ENCODE measurements around the gene EEF1E1. TPM values are rescaled to one million over a fixed set of nuclear protein-coding genes. Genes with fewer than 3 reads are reported as not detected.

Gene EEF1E1
- total RNA-seq, 1 experiment from 2014 or later: 147 TPM

GRCh38 chr6:8066108-8066507, 36.2 kb downstream of the EEF1E1 start:
- TF ChIP-seq EZH2 (IDR thresholded peaks at IDR 0.05; ENCODE audit: borderline replicate concordance, low read depth, low read length, poor library complexity, severe bottlenecking): no peak
- TF ChIP-seq CTCF (conservative IDR thresholded peaks at IDR 0.05; ENCODE audit: low read depth, low read length): no peak
- Histone ChIP-seq H3K27me3 (replicated peaks; ENCODE audit: insufficient read depth, low read depth, low read length, poor library complexity) (no peaks in the 10 kb centered on the region), H3K27ac (ENCODE audit: low read depth, low read length, poor library complexity, severe bottlenecking) (no peak overlapping the region), H3K4me1 (ENCODE audit: insufficient read depth, low read length, poor library complexity, severe bottlenecking) (peaks cover 19% of the 10 kb centered on the region), H3K4me3 (ENCODE audit: low read depth, low read length, poor library complexity, severe bottlenecking) (no peak overlapping the region), H3K9me3 (ENCODE audit: low read depth, low read length, poor library complexity, severe bottlenecking) (no peaks in the 10 kb centered on the region), H3K36me3 (ENCODE audit: insufficient read depth, low read length, poor library complexity, severe bottlenecking) (peaks cover 8% of the 10 kb centered on the region)
- DNase-seq (ENCODE audit: low spot score): peak; percentile 25
- intact Hi-C loops (cut with micrococcal nuclease; ENCODE audit: unreplicated experiment): no loop called here
- ChIA-PET CTCF (no interaction called here), POLR2A (ENCODE audit: low non-redundant PET) (no interaction called here)
- BruUV-seq (replicated peaks): no TSS peak

GRCh38 chr6:8065519-8065911, 36.8 kb downstream of the EEF1E1 start:
- Histone ChIP-seq H3K27ac (ENCODE audit: low read depth, low read length, poor library complexity, severe bottlenecking) (no peak overlapping the region), H3K4me1 (ENCODE audit: insufficient read depth, low read length, poor library complexity, severe bottlenecking) (peaks cover 19% of the 10 kb centered on the region), H3K4me3 (ENCODE audit: low read depth, low read length, poor library complexity, severe bottlenecking) (no peak overlapping the region), H3K9me3 (ENCODE audit: low read depth, low read length, poor library complexity, severe bottlenecking) (no peaks in the 10 kb centered on the region), H3K36me3 (ENCODE audit: insufficient read depth, low read length, poor library complexity, severe bottlenecking) (peaks cover 8% of the 10 kb centered on the region), H3K27me3 (replicated peaks; ENCODE audit: insufficient read depth, low read depth, low read length, poor library complexity) (no peaks in the 10 kb centered on the region)
- no peak for DNase-seq (ENCODE audit: low spot score)
- no TSS peak for BruUV-seq (replicated peaks)
- POLR2A ChIA-PET (ENCODE audit: low non-redundant PET): no interaction called here
- intact Hi-C loops (cut with micrococcal nuclease; ENCODE audit: unreplicated experiment): no loop called here
- TF ChIP-seq CTCF (conservative IDR thresholded peaks at IDR 0.05; ENCODE audit: low read depth, low read length) (no peak), EZH2 (IDR thresholded peaks at IDR 0.05; ENCODE audit: borderline replicate concordance, low read depth, low read length, poor library complexity, severe bottlenecking) (no peak)
- CTCF ChIA-PET: no interaction called here

GRCh38 chr6:8064638-8065518, 37.5 kb downstream of the EEF1E1 start:
- intact Hi-C loops (cut with micrococcal nuclease; ENCODE audit: unreplicated experiment): loop anchor here (5.0 kb wide), 1 partner anchor 448 kb away; no protein-coding TSS in a partner anchor
- no peak for DNase-seq (ENCODE audit: low spot score)
- BruUV-seq (replicated peaks): no TSS peak
- CTCF ChIA-PET: no interaction called here
- POLR2A ChIA-PET (ENCODE audit: low non-redundant PET): no interaction called here
- Histone ChIP-seq H3K27me3 (replicated peaks; ENCODE audit: insufficient read depth, low read depth, low read length, poor library complexity) (no peaks in the 10 kb centered on the region), H3K4me3 (ENCODE audit: low read depth, low read length, poor library complexity, severe bottlenecking) (peak overlapping the region; percentile 80), H3K4me1 (ENCODE audit: insufficient read depth, low read length, poor library complexity, severe bottlenecking) (peaks cover 19% of the 10 kb centered on the region), H3K36me3 (ENCODE audit: insufficient read depth, low read length, poor library complexity, severe bottlenecking) (peaks cover 13% of the 10 kb centered on the region), H3K27ac (ENCODE audit: low read depth, low read length, poor library complexity, severe bottlenecking) (peak overlapping the region; percentile 93), H3K9me3 (ENCODE audit: low read depth, low read length, poor library complexity, severe bottlenecking) (no peaks in the 10 kb centered on the region)
- no peak for TF ChIP-seq CTCF (conservative IDR thresholded peaks at IDR 0.05; ENCODE audit: low read depth, low read length)
